T-cell (primary cell): ENCODE measurements around the gene OR2L8. TPM values are rescaled to one million over a fixed set of nuclear protein-coding genes. Genes with fewer than 3 reads are reported as not detected.

Experiments
- ATAC-seq, 4 experiments: fragments of 200-7000 bp in 3 of 4; fragments of 150-1000 bp in 1 of 4; cut with Tn5 transposase; replicated peaks in 1 of 4; 1 replicate in 3 of 4; 2 replicates in 1 of 4; pipeline ENCODE4 v1.10.0; 2021; ENCODE audit warnings: moderate library complexity in 3 of 4, mild to moderate bottlenecking in 2 of 4, moderate number of reproducible peaks in 1 of 4
- CTCF ChIA-PET, 2 donors: fragments of 300-600 bp; sonication (Branson Sonifier 250); formaldehyde crosslinking; loops; one replicate each; lab custom pipeline; 2022; ENCODE audit warnings: antibody characterized with exemption in 2 of 2; lab: Charles Lee
- POLR2A ChIA-PET, 2 donors: fragments of 300-600 bp; sonication (Branson Sonifier 250); formaldehyde crosslinking; loops; one replicate each; lab custom pipeline; 2022; ENCODE audit warnings: antibody characterized with exemption in 2 of 2; lab: Charles Lee
- DNase-seq, 35 experiments: peaks; one replicate each; pipeline versions ENCODE4 v3.0.0 to v3.0.0-alpha.2; 2013 to 2023
- H3K27ac ChIP-seq: one replicate; pipeline ENCODE4 v1.5.1; 2013; ENCODE audit warnings: low read length
- H3K27me3 ChIP-seq, 2 experiments: replicated peaks in 1 of 2; 1 replicate in 1 of 2; 2 replicates in 1 of 2; pipeline versions ENCODE4 v1.6.1 to v1.7.0; 2013; ENCODE audit warnings: low read length in 1 of 2, mixed read lengths in 1 of 2; ENCODE audit not compliant: control insufficient read depth in 2 of 2, insufficient read depth in 2 of 2; ENCODE audit errors: extremely low read depth in 1 of 2
- H3K36me3 ChIP-seq, 2 donors: 1 replicate in 1 of 2; 2 replicates in 1 of 2; pipeline versions ENCODE4 v1.6.1 to v1.7.0; 2013; ENCODE audit warnings: low read length in 1 of 2; ENCODE audit not compliant: control insufficient read depth in 2 of 2, insufficient read depth in 1 of 2; ENCODE audit errors: extremely low read depth in 1 of 2
- H3K4me1 ChIP-seq, 2 experiments: 1 replicate in 1 of 2; 2 replicates in 1 of 2; pipeline versions ENCODE4 v1.6.1 to v1.7.0; 2013; ENCODE audit warnings: low read length in 2 of 2, mixed read lengths in 1 of 2; ENCODE audit not compliant: insufficient read depth in 2 of 2, control insufficient read depth in 1 of 2; ENCODE audit errors: extremely low read depth in 1 of 2
- H3K4me3 ChIP-seq, 2 donors: 1 replicate in 1 of 2; 2 replicates in 1 of 2; pipeline versions ENCODE4 v1.5.1 to v1.7.0; 2013; ENCODE audit warnings: mild to moderate bottlenecking in 2 of 2, low read length in 1 of 2, moderate library complexity in 1 of 2; ENCODE audit not compliant: control insufficient read depth in 1 of 2; ENCODE audit errors: extremely low read depth in 1 of 2
- H3K9me3 ChIP-seq: 2 replicates; pipeline ENCODE4 v1.7.0; 2013
- H3K27ac Mint-ChIP-seq, 2 donors: one replicate each; pipeline ENCODE4 v1.8.0; 2020 to 2021; ENCODE audit warnings: mild to moderate bottlenecking in 2 of 2, mixed read lengths in 2 of 2
- H3K27me3 Mint-ChIP-seq, 2 donors: one replicate each; pipeline ENCODE4 v1.8.0; 2021 to 2022; ENCODE audit warnings: mixed read lengths in 2 of 2
- H3K36me3 Mint-ChIP-seq: one replicate; pipeline ENCODE4 v1.8.0; 2021; ENCODE audit warnings: mixed read lengths
- H3K4me1 Mint-ChIP-seq, 3 donors: one replicate each; pipeline ENCODE4 v1.8.0; 2020 to 2022; ENCODE audit warnings: mixed read lengths in 3 of 3, mild to moderate bottlenecking in 1 of 3
- H3K4me3 Mint-ChIP-seq, 3 donors: one replicate each; pipeline ENCODE4 v1.8.0; 2020 to 2022; ENCODE audit warnings: mild to moderate bottlenecking in 3 of 3, mixed read lengths in 3 of 3, moderate library complexity in 3 of 3
- H3K9me3 Mint-ChIP-seq, 3 donors: one replicate each; pipeline ENCODE4 v1.8.0; 2020 to 2022; ENCODE audit warnings: mixed read lengths in 3 of 3
- WGBS: methylation state at CpG from one replicate; pipeline ENCODE4 v1.1.5; 2013; ENCODE audit warnings: missing lambda C conversion rate; ENCODE audit not compliant: insufficient coverage; 5-methylcytosine and 5-hydroxymethylcytosine counted together
- total RNA-seq, 35 experiments: library from RNA in 6 of 35; stranded (reverse) in 6 of 35; fragments of 120-200 nt in 1 of 35; gene quantifications; one replicate each; pipeline versions ENCODE4 v1.2.1 to v1.2.4 and lab custom pipeline; 2013 to 2026

The OR2L8 gene, protein sequence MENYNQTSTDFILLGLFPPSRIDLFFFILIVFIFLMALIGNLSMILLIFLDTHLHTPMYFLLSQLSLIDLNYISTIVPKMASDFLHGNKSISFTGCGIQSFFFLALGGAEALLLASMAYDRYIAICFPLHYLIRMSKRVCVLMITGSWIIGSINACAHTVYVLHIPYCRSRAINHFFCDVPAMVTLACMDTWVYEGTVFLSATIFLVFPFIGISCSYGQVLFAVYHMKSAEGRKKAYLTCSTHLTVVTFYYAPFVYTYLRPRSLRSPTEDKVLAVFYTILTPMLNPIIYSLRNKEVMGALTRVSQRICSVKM
- 1 to 10 TPM in 2 of 5 donors, not detected in 3; 1.2 TPM for total RNA-seq
- total RNA-seq (2013), result 0.13 TPM
- 0 to 0.20 (median 0) reads per million in 29 experiments for total RNA-seq (lab: John Stamatoyannopoulos, UW)

DNA sequence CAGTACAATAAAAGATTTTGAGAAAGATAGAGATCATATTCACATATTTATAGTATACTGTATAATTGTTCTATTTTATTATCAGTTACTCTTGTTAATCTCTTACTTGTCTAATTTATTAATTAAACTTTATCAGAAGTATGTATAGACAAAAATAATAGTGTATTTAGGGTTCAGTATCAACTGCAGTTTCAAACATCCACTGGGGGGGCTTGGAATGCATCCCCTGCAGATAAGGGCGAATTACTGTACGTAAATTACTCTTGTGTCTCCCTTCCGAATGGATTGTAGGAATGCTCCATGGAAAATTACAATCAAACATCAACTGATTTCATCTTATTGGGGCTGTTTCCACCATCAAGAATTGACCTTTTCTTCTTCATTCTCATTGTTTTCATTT lies at the start of gene OR2L8:
Gene OR2L8, plus strand, starts transcription at position 301 of the 400 bp plus-strand sequence. Its CDS starts 0 bp downstream, at position 301.
- peaks cover 0 to 5% of the 10 kb centered on the region in 2 donors for H3K27me3 Mint-ChIP-seq
- CTCF ChIA-PET, result no interaction called here
- no peaks in the 10 kb centered on the region for H3K27me3 ChIP-seq
- peaks cover 4 to 14% (median 6%) of the 10 kb centered on the region in 3 donors for H3K9me3 Mint-ChIP-seq
- no peaks in the 10 kb centered on the region for H3K4me1 ChIP-seq
- no peak within 1 kb of the TSS for H3K4me3 Mint-ChIP-seq
- DNase-seq (no peak), ATAC-seq (no peak)
- no peaks in the 10 kb centered on the region for H3K36me3 Mint-ChIP-seq
- no peaks in the 10 kb centered on the region for H3K36me3 ChIP-seq
- no peaks in the 10 kb centered on the region for H3K9me3 ChIP-seq
- POLR2A ChIA-PET, result no interaction called here
- no peak within 1 kb of the TSS for H3K27ac Mint-ChIP-seq
- no peak within 1 kb of the TSS for H3K4me3 ChIP-seq
- no peaks in the 10 kb centered on the region for H3K4me1 Mint-ChIP-seq
- 100% methylated on average over 1 of the region's 3 CpGs for WGBS
- H3K27ac ChIP-seq, result no peak within 1 kb of the TSS

DNA sequence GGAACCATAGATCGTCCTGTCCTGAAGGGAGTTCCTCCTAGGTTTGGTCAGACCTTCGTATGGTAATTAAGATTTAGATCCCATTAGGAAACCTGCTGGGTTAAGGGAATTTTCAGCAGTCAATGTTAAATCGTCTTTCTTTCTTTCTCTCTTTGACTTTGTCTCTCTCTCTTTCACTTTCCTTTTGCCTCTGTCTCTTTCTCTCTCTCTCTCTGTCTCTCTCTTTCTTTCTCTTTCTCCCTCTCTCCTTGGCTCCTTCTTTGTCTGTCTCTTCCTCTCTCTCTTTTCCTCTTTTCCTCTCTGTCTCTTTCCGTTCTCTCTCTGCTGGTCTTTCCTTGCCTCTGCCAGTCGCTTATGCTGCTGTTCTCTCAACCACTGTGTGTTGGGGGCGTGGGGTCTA lies 44.5 kb upstream of the OR2L8 start:
- DNase-seq, result no peak
- Histone ChIP-seq H3K27me3 (no peaks in the 10 kb centered on the region), H3K36me3 (no peaks in the 10 kb centered on the region), H3K4me3 (no peak overlapping the region), H3K4me1 (peaks cover 0 to 3% of the 10 kb centered on the region in 2 experiments), H3K27ac (no peak overlapping the region), H3K9me3 (no peaks in the 10 kb centered on the region)
- ATAC-seq, result no peak
- Mint-ChIP-seq H3K9me3 (peaks cover 4 to 11% (median 9%) of the 10 kb centered on the region in 3 donors), H3K4me1 (peaks cover 14 to 36% (median 15%) of the 10 kb centered on the region in 3 donors), H3K27ac (no peak overlapping the region), H3K36me3 (no peaks in the 10 kb centered on the region), H3K4me3 (no peak overlapping the region), H3K27me3 (no peaks in the 10 kb centered on the region)
- CTCF ChIA-PET, result no interaction called here
- POLR2A ChIA-PET, result no interaction called here
- WGBS, result 70% methylated on average over 2 of the region's 6 CpGs

DNA sequence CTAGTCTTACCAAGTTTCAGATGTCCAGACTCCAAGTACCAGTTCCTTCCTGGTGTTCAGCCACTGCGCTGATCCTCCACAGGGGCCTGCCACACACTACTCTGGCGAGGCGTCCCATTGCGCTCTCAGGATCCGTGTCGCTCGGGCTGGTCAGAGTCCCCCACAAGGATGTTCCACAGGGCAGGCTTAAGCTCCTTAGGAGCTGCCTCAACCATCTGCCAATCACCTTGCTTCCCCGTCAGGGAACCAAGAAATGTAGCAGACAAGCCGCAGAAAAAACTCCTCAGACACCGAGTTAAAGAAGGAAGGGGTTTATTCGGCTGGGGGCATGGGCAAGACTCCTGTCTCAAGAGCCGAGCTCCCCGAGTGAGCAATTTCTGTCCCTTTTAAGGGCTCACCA lies 43.5 kb upstream of the OR2L8 start:
- Histone ChIP-seq H3K36me3 (no peaks in the 10 kb centered on the region), H3K4me1 (peaks cover 0 to 3% of the 10 kb centered on the region in 2 experiments), H3K27ac (no peak overlapping the region), H3K9me3 (no peaks in the 10 kb centered on the region), H3K4me3 (peak overlapping the region in 1 of 2 donors; percentile 10), H3K27me3 (no peaks in the 10 kb centered on the region)
- H3K4me3 Mint-ChIP-seq, result no peak overlapping the region
- ChIA-PET CTCF (no interaction called here), POLR2A (no interaction called here)
- peak overlapping the region in 1 of 2 donors; percentile 11 for H3K27ac Mint-ChIP-seq
- no peaks in the 10 kb centered on the region for H3K36me3 Mint-ChIP-seq
- no peaks in the 10 kb centered on the region for H3K27me3 Mint-ChIP-seq
- ATAC-seq, result no peak
- peaks cover 14 to 36% (median 15%) of the 10 kb centered on the region in 3 donors for H3K4me1 Mint-ChIP-seq
- no peak for DNase-seq
- 95% methylated on average over 8 of the region's 13 CpGs for WGBS
- peaks cover 4 to 11% (median 9%) of the 10 kb centered on the region in 3 donors for H3K9me3 Mint-ChIP-seq

DNA sequence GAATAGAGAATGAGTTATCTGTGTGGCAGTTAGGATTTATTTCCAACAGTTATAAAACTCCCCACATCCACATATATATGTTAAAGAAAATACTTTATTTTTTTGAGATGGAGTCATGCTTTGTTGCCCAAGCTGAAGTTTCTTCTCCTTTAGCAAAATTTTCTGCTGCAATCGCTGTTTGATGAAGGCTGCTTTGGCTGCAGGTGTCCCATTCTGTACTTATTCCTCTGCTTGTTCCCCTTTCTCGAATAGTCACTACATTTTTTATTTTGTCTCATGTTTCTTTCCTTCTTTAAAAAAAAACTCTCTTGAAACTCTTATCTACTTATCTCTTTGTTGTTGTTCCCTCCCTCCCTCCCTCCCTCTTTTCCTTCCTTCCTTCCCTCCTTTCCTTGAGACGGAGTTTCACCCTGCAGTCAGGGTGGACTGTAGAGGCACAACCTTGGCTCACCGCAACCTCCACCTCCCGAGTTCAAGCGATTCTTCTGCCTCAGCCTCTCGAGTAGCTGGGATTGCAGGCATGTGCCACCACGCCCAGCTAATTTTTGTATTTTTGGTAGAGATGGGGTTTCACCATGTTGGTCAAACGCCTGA lies 42.7 kb upstream of the OR2L8 start:
- POLR2A ChIA-PET, result interaction anchor here in 1 of 2 donors (0.5 to 0.6 kb wide), 2 partner anchors 32 to 919 kb away, joined by 3 to 7 read pairs; partner anchors contain the start of gene SH3BP5L
- Mint-ChIP-seq H3K4me3 (peak overlapping the region; percentile 77 to 90 (median 80)), H3K9me3 (peaks cover 4 to 11% (median 9%) of the 10 kb centered on the region in 3 donors), H3K27me3 (no peaks in the 10 kb centered on the region), H3K36me3 (no peaks in the 10 kb centered on the region), H3K27ac (peak overlapping the region; percentile 56 to 84), H3K4me1 (peaks cover 14 to 36% (median 15%) of the 10 kb centered on the region in 3 donors)
- CTCF ChIA-PET, result no interaction called here
- H3K9me3 ChIP-seq, result no peaks in the 10 kb centered on the region
- WGBS, result 25% methylated on average over 2 of the region's 9 CpGs
- H3K36me3 ChIP-seq, result no peaks in the 10 kb centered on the region
- peak overlapping the region; percentile 38 to 54 for H3K4me3 ChIP-seq
- peaks cover 0 to 3% of the 10 kb centered on the region in 2 experiments for H3K4me1 ChIP-seq
- DNase-seq, result no peak
- no peaks in the 10 kb centered on the region for H3K27me3 ChIP-seq
- H3K27ac ChIP-seq, result no peak overlapping the region
- ATAC-seq, result peak in 2 of 4 experiments; percentile 16 to 39

DNA sequence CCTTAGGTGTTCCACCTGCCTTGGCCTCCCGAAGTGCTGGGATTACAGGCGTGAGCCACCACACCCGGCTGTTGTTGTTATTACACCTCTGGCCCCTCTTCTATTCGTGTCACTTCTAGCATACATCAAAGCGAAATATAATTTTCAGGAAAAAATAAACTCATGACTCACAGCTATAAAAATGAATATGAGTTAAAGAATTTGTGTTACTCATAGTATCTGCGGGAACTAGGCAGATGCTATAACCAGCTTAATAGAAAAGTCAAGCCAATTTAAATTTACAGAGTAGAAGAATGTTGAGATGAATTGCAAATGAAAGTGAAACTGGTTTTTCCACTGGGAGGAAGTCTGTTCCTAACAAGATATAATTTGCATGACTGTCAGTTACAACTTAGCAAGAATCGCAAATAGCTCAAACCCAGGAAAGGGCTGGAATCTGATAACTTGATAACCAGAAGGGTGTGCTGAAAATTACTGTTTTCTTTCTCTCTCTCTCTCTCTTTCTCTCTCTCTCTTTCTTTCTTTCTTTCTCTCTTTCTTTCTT lies 42.1 kb upstream of the OR2L8 start:
- WGBS, result no CpG with 5 or more reads among the region's 7 CpGs
- Histone ChIP-seq H3K9me3 (no peaks in the 10 kb centered on the region), H3K4me3 (peak overlapping the region; percentile 38 to 54), H3K27ac (no peak overlapping the region), H3K27me3 (no peaks in the 10 kb centered on the region), H3K36me3 (no peaks in the 10 kb centered on the region), H3K4me1 (peaks cover 0 to 3% of the 10 kb centered on the region in 2 experiments)
- H3K4me1 Mint-ChIP-seq, result peaks cover 14 to 36% (median 15%) of the 10 kb centered on the region in 3 donors
- H3K4me3 Mint-ChIP-seq, result peak overlapping the region; percentile 77 to 90 (median 80)
- POLR2A ChIA-PET, result interaction anchor here in 1 of 2 donors (0.5 to 0.6 kb wide), 2 partner anchors 31 to 919 kb away, joined by 3 to 7 read pairs; partner anchors contain the start of gene SH3BP5L
- H3K27ac Mint-ChIP-seq, result peak overlapping the region; percentile 56 to 84
- DNase-seq (peak in 2 of 35 experiments; percentile 3 to 42), ATAC-seq (peak; percentile 36 to 62 (median 45))
- H3K9me3 Mint-ChIP-seq, result peaks cover 4 to 11% (median 9%) of the 10 kb centered on the region in 3 donors
- no peaks in the 10 kb centered on the region for H3K27me3 Mint-ChIP-seq
- CTCF ChIA-PET, result no interaction called here
- no peaks in the 10 kb centered on the region for H3K36me3 Mint-ChIP-seq

DNA sequence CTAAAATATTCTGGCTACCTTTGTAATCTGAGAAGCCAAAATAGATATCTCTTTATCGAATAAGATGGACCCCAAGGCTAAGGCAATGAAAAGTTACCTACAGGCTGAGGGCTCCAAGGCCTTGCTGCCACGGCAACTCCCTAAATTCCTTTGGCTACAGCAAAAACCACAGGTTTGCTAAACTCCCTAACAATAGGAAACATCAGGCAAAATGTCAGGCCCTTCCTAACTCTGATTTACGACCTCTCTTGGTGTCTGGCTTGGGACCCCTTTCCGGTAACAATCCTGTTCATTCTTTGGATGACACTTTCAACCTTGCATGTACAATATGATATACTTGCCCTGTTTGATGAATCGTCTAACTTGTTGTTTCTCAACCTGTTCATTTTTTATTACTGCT lies 39.9 kb upstream of the OR2L8 start:
- WGBS, result 86% methylated on average over 4 of the region's 5 CpGs
- Mint-ChIP-seq H3K4me3 (no peak overlapping the region), H3K27ac (no peak overlapping the region), H3K36me3 (no peaks in the 10 kb centered on the region), H3K9me3 (peaks cover 4 to 11% (median 9%) of the 10 kb centered on the region in 3 donors), H3K4me1 (peaks cover 14 to 36% (median 15%) of the 10 kb centered on the region in 3 donors), H3K27me3 (no peaks in the 10 kb centered on the region)
- no peak for ATAC-seq
- ChIA-PET CTCF (no interaction called here), POLR2A (no interaction called here)
- Histone ChIP-seq H3K27me3 (no peaks in the 10 kb centered on the region), H3K36me3 (no peaks in the 10 kb centered on the region), H3K4me3 (no peak overlapping the region), H3K9me3 (no peaks in the 10 kb centered on the region), H3K27ac (no peak overlapping the region), H3K4me1 (peaks cover 0 to 3% of the 10 kb centered on the region in 2 experiments)
- DNase-seq, result no peak
